Measurements from ENCODE around the gene RIC3. TPM values are rescaled to one million over a fixed set of nuclear protein-coding genes. Genes with fewer than 3 reads are reported as not detected.
A peak's percentile ranks its signal among the peaks of the same experiment; 100 is the strongest.

The RIC3 gene
- total and polyA plus RNA-seq, 2 experiments from 2014 or later, result 3.2 to 3.6 TPM

DNA sequence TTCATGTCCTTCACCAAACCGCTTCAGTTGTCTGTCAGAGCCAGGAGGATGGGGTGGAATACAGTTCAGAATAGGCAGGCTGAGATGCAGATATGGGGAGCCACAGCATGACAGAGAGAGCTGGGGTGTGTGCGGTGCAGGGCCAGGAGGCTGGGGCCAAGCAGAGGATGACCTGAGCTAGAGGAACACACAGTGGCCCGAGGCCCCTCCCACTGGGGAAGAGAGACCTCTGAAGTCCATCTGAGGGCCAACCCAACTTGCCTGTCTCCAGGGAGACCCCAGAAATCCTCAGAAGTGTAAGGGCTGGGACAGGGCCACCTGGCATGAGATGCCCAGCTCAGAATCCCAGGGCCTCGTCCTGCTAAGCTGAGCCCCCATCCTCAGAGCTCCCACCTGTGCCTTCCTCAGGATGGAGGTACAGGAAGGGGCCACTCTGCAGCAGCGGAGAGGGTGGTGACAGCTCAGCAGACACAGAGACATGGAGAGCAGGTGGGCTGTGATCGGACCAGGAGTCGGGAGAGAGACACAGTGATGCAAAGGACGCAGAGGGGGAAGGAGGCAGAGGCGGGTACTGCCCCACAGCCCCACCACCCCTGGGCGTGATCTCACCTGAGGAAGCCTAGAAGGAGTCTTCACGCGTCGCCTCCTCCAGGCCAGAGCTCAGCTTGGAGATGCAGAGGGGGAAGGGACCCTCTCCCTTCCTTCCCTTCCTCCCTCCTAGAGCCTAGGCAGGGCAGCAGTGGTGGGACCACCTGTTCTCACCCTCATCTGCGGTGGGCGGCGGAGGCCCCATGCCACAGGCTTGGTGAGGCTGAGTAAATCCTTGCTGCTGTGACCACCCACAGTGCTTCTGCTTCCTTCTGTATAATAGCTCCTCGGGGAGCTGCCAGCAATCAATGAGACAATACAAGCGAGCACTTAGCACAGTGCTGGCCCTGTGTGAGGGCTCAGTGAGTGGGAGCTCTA, 96.9 kb downstream of the RIC3 start:
- Histone ChIP-seq H3K79me2 (no peaks in the 10 kb centered on the region), H3K27ac (no peak overlapping the region), H3K4me2 (no peak overlapping the region), H3K4me1 (ENCODE audit: insufficient read depth) (peaks cover 21% of the 10 kb centered on the region), H3K9me3 (ENCODE audit: low read depth) (no peaks in the 10 kb centered on the region), H3K4me3 (no peak overlapping the region), H2AFZ (no peak overlapping the region), H3K27me3 (peaks cover 8% of the 10 kb centered on the region), H3K36me3 (replicated peaks; ENCODE audit: insufficient read depth, low read depth) (no peaks in the 10 kb centered on the region), H3K9me2 (replicated peaks; ENCODE audit: insufficient read depth) (no peaks in the 10 kb centered on the region), H4K20me1 (ENCODE audit: insufficient read depth, poor library complexity, severe bottlenecking) (no peaks in the 10 kb centered on the region)
- DNase-seq (ENCODE audit: low spot score), result no peak
- no peak for TF ChIP-seq EZH2phosphoT487 (IDR thresholded peaks at IDR 0.05; ENCODE audit: low read depth, severe bottlenecking, unreplicated experiment)
- TF ChIP-seq EZH2 (IDR thresholded peaks at IDR 0.05; ENCODE audit: borderline replicate concordance), result no peak
- WGBS (ENCODE audit: low lambda C conversion rate, missing lambda C conversion rate), result 73% methylated on average over 18 of the region's 18 CpGs

DNA sequence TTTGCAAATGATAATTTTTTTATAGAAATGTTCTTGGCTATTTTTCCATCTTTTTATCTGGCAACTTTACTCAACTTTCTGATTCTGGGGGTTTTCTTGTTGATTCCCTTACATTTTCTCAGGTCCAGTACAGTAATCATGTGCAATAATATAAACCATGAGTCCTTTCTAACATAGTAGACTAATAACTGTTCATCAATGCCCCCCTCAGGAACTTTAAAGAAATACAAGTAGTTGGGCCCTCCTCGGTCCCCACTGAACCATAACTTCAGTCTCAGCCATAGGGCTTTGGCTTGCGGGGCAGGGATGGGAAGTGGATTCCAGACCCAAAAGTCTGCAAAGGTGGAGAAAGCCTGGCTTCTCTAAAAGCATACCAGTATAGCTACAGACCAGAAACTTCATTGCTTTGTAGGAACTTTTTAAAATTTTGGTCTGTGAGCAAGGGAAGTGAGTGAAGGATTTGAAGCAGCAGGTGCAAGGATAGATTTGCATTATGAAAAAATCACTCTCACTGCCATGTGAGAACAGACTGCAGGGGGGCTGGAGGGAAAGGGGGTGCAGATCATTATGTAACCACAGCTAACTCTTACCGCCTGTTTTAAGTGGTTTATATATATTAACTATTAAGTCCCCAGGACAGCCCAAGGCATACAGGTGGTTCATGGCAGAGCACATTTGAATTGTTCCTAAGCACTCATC, 98.3 kb downstream of the RIC3 start:
- Histone ChIP-seq H3K27ac (no peak overlapping the region), H3K36me3 (replicated peaks; ENCODE audit: insufficient read depth, low read depth) (no peaks in the 10 kb centered on the region), H3K79me2 (no peaks in the 10 kb centered on the region), H3K4me2 (no peak overlapping the region), H4K20me1 (ENCODE audit: insufficient read depth, poor library complexity, severe bottlenecking) (no peaks in the 10 kb centered on the region), H3K4me3 (no peak overlapping the region), H3K4me1 (ENCODE audit: insufficient read depth) (peaks cover 21% of the 10 kb centered on the region), H3K9me2 (replicated peaks; ENCODE audit: insufficient read depth) (no peaks in the 10 kb centered on the region), H3K9me3 (ENCODE audit: low read depth) (no peaks in the 10 kb centered on the region), H2AFZ (no peak overlapping the region), H3K27me3 (peaks cover 8% of the 10 kb centered on the region)
- TF ChIP-seq, protein P1, sequence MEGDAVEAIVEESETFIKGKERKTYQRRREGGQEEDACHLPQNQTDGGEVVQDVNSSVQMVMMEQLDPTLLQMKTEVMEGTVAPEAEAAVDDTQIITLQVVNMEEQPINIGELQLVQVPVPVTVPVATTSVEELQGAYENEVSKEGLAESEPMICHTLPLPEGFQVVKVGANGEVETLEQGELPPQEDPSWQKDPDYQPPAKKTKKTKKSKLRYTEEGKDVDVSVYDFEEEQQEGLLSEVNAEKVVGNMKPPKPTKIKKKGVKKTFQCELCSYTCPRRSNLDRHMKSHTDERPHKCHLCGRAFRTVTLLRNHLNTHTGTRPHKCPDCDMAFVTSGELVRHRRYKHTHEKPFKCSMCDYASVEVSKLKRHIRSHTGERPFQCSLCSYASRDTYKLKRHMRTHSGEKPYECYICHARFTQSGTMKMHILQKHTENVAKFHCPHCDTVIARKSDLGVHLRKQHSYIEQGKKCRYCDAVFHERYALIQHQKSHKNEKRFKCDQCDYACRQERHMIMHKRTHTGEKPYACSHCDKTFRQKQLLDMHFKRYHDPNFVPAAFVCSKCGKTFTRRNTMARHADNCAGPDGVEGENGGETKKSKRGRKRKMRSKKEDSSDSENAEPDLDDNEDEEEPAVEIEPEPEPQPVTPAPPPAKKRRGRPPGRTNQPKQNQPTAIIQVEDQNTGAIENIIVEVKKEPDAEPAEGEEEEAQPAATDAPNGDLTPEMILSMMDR (IDR thresholded peaks at IDR 0.05; ENCODE audit: poor library complexity), result peak; percentile 48
- no peak for TF ChIP-seq EZH2 (IDR thresholded peaks at IDR 0.05; ENCODE audit: borderline replicate concordance)
- peak; percentile 55 for DNase-seq (ENCODE audit: low spot score)
- 43% methylated on average over 3 of the region's 3 CpGs for WGBS (ENCODE audit: low lambda C conversion rate, missing lambda C conversion rate)

DNA sequence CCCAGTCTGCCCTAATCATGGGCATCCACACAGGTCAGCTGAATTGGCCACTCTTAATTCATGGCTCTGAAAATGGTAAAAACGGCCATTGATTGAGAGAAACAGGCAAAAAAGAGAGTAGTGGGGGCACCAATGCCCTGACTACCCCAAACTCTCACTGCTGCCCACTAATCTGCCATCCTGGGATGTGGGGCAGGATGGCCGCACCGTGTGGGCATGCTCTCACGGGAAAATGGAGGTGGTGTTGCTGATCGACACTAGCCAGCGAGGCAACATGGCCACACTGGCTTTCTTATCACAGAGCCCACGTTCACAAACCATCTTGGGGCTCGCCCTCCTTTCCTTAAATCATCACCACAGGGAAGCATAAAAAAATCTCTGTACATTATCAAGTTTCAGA, 99.1 kb downstream of the RIC3 start:
- Histone ChIP-seq H3K4me2 (peak overlapping the region; percentile 33), H3K36me3 (replicated peaks; ENCODE audit: insufficient read depth, low read depth) (no peaks in the 10 kb centered on the region), H3K9me2 (replicated peaks; ENCODE audit: insufficient read depth) (no peaks in the 10 kb centered on the region), H4K20me1 (ENCODE audit: insufficient read depth, poor library complexity, severe bottlenecking) (no peaks in the 10 kb centered on the region), H3K27ac (peak overlapping the region; percentile 73), H3K4me1 (ENCODE audit: insufficient read depth) (peaks cover 21% of the 10 kb centered on the region), H3K27me3 (peaks cover 8% of the 10 kb centered on the region), H3K9me3 (ENCODE audit: low read depth) (no peaks in the 10 kb centered on the region), H3K4me3 (no peak overlapping the region), H2AFZ (no peak overlapping the region), H3K79me2 (no peaks in the 10 kb centered on the region)
- WGBS (ENCODE audit: low lambda C conversion rate, missing lambda C conversion rate), result 82% methylated on average over 8 of the region's 8 CpGs
- TF ChIP-seq EZH2phosphoT487 (IDR thresholded peaks at IDR 0.05; ENCODE audit: low read depth, severe bottlenecking, unreplicated experiment) (no peak), EZH2 (IDR thresholded peaks at IDR 0.05; ENCODE audit: borderline replicate concordance) (no peak)
- TF ChIP-seq, protein P1 (IDR thresholded peaks at IDR 0.05; ENCODE audit: poor library complexity), result no peak
- DNase-seq (ENCODE audit: low spot score), result no peak
